Gastroesophageal sphincter (tissue), 4 donors: ENCODE data around the gene PTPRS. TPM values are rescaled to one million over a fixed set of nuclear protein-coding genes. Genes with fewer than 3 reads are reported as not detected.

Experiments used
- ATAC-seq: fragments of 150-250 bp; one replicate; pipeline ENCODE4 v1.9.1; 2016; ENCODE audit warnings: mild to moderate bottlenecking, moderate library complexity
- H3K27ac ChIP-seq, 4 donors: fragments of 200-600 bp; sonication (generic) in 3 of 4; 1 replicate in 3 of 4; 2 replicates in 1 of 4; pipeline ENCODE4 v1.5.1; 2016 to 2019
- H3K27me3 ChIP-seq: fragments of 200-600 bp; sonication (generic); one replicate; pipeline ENCODE4 v1.5.1; 2019
- H3K36me3 ChIP-seq, 2 donors: fragments of 200-600 bp; sonication (generic); one replicate each; pipeline ENCODE4 v1.5.1; 2019; ENCODE audit warnings: control low read depth in 1 of 2
- H3K4me1 ChIP-seq, 3 donors: fragments of 200-600 bp; sonication (generic); 1 replicate in 2 of 3; 2 replicates in 1 of 3; pipeline ENCODE4 v1.5.1; 2016 to 2019; ENCODE audit warnings: control low read depth in 2 of 3
- H3K4me3 ChIP-seq, 2 donors: fragments of 200-600 bp; sonication (generic); one replicate each; pipeline ENCODE4 v1.5.1; 2019; ENCODE audit warnings: mild to moderate bottlenecking in 1 of 2, moderate library complexity in 1 of 2
- H3K9me3 ChIP-seq, 3 donors: fragments of 200-600 bp; sonication (generic); one replicate each; pipeline ENCODE4 v1.5.1; 2017 to 2019; ENCODE audit warnings: control low read depth in 2 of 3
- EP300 ChIP-seq: sonication (generic); formaldehyde crosslinking; IDR thresholded peaks from one replicate; pipeline ENCODE4 v1.6.1; 2017; ENCODE audit warnings: antibody characterized with exemption, mild to moderate bottlenecking
- POLR2A ChIP-seq, 2 donors: fragments of 450-650 bp; IDR thresholded peaks; one replicate each; pipeline ENCODE4 v1.6.1; 2017; ENCODE audit warnings: antibody characterized with exemption in 2 of 2, mild to moderate bottlenecking in 2 of 2, moderate library complexity in 1 of 2
- POLR2AphosphoS5 ChIP-seq: sonication (generic); formaldehyde crosslinking; IDR thresholded peaks from one replicate; pipeline ENCODE4 v1.6.1; 2017; ENCODE audit warnings: antibody characterized with exemption
- WGBS, 2 donors: methylation state at CpG; one replicate each; pipeline ENCODE4 v1.1.5; 2018; ENCODE audit warnings: low coverage in 1 of 2; 5-methylcytosine and 5-hydroxymethylcytosine counted together
- total RNA-seq, 4 donors: library from RNA; depleted of rRNA; stranded (reverse); fragments of >200 nt; gene quantifications; one replicate each; pipeline ENCODE4 v1.1.0, GENCODE V29; 2016
- TF ChIP-seq, protein P1 (sequence below), 4 experiments: fragments of 200-600 bp in 2 of 4; fragments of 450-650 bp in 2 of 4; sonication (generic) in 1 of 4; IDR thresholded peaks; one replicate each; pipeline ENCODE4 v1.5.1; 2017 to 2019; ENCODE audit warnings: antibody characterized with exemption in 4 of 4, mild to moderate bottlenecking in 2 of 4, moderate library complexity in 2 of 4

Gene PTPRS
- total RNA-seq, 4 donors from 2014 or later, result 142 to 244 (median 223) TPM

DNA sequence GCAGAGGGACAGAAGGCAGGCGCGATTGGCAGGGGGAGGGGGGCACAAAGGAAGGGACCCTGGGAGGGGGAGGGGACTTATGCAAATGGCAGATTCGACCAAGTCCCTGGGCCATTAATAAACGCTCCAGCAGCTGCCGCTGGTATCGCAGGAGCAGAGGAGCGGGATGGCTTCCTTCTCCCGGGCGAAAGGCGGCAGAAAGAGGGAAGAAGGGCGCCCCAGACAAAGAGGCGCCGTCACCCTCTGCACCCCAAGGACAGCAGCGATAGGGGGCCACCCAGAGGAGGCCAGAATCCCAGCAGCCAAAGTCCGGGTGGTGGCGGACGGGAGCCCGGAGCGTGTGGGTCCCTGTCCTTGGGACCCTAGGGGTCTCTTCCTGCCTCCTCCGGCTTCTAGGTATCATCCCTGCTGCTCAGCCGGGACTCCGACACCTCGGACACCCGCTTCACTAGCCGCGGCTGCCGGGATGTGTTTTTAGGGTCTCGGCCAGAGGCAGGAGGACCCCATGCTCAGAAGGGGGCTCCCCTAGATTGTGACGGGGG, 1.9 kb downstream of the PTPRS start:
- TF ChIP-seq EP300 (no peak), POLR2AphosphoS5 (no peak), POLR2A (IDR thresholded peaks at IDR 0.05) (no peak)
- TF ChIP-seq, protein P1, sequence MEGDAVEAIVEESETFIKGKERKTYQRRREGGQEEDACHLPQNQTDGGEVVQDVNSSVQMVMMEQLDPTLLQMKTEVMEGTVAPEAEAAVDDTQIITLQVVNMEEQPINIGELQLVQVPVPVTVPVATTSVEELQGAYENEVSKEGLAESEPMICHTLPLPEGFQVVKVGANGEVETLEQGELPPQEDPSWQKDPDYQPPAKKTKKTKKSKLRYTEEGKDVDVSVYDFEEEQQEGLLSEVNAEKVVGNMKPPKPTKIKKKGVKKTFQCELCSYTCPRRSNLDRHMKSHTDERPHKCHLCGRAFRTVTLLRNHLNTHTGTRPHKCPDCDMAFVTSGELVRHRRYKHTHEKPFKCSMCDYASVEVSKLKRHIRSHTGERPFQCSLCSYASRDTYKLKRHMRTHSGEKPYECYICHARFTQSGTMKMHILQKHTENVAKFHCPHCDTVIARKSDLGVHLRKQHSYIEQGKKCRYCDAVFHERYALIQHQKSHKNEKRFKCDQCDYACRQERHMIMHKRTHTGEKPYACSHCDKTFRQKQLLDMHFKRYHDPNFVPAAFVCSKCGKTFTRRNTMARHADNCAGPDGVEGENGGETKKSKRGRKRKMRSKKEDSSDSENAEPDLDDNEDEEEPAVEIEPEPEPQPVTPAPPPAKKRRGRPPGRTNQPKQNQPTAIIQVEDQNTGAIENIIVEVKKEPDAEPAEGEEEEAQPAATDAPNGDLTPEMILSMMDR (IDR thresholded peaks at IDR 0.05), result no peak
- no peak for ATAC-seq
- whole genome bisulfite sequencing, 2 donors, result 9 to 20% methylated on average over 7 to 12 of the region's 29 CpGs
- H3K4me3 ChIP-seq, result peak overlapping the region in 1 of 2 donors; percentile 3
- H3K36me3 ChIP-seq, result no peaks in the 10 kb centered on the region
- H3K27me3 ChIP-seq, result peaks cover 65% of the 10 kb centered on the region
- peaks cover 4 to 31% (median 13%) of the 10 kb centered on the region in 3 donors for H3K4me1 ChIP-seq
- no peak overlapping the region for H3K27ac ChIP-seq
- no peaks in the 10 kb centered on the region for H3K9me3 ChIP-seq

DNA sequence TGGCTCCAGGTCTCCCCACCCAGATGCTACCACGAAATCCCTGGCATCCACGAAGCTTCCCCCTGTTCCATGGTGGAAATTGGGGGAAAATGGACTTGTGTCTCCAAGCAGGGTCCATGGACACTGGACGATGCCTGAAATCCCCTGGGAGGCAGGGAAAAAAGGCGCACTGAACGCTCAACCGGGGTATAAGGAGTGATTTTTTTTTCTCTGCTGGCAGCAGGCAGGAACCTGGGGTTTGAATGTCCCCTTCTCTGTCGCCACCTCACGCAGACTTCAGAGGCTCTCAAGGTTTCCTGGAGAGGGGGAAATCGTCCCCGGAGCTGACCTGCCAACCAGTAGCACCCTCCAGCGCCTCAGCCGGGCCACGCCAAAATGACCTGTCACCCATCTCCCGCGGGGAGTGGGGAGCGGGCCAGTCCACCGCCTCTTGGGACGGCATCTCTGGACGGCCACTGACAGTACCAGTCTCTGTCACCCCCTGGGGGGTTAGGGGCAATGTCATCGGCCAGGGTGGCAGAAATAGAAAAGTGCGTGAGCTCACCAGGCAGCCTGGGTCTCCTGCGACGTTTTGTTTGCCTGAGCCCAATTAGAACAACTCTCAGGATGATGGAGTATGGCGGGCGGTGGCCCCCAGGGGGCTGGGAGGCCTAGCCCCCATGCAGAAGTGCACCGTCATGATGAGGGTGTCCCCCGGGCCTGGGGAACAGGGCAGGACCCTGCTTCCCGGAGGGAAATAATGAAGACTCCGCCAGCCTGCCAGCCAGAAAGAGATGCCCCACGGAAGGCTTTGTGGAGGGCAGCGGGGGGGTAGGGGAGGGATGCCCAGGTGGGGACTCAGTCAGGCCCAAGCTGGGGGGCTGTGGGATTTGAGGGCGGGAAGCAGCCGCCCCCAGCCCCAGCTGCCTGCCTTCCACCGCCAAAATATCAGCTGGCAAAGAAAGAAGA, 2.6 kb downstream of the PTPRS start:
- ATAC-seq, result no peak
- Histone ChIP-seq H3K27me3 (peaks cover 65% of the 10 kb centered on the region), H3K36me3 (no peaks in the 10 kb centered on the region), H3K4me3 (no peak overlapping the region), H3K27ac (no peak overlapping the region), H3K4me1 (peaks cover 4 to 31% (median 13%) of the 10 kb centered on the region in 3 donors), H3K9me3 (no peaks in the 10 kb centered on the region)
- TF ChIP-seq POLR2A (IDR thresholded peaks at IDR 0.05) (no peak), POLR2AphosphoS5 (no peak), EP300 (no peak)
- TF ChIP-seq, protein P1 (IDR thresholded peaks at IDR 0.05), result no peak
- 64 to 74% methylated on average over 8 to 12 of the region's 34 CpGs for WGBS, 2 donors

GRCh38 chr19:5337126-5337525, 3.5 kb downstream of the PTPRS start:
- no peak overlapping the region for H3K27ac ChIP-seq
- no peak for ATAC-seq
- H3K4me3 ChIP-seq, result no peak overlapping the region
- no peaks in the 10 kb centered on the region for H3K36me3 ChIP-seq
- H3K4me1 ChIP-seq, result peaks cover 4 to 31% (median 13%) of the 10 kb centered on the region in 3 donors
- WGBS, 2 donors, result 55 to 93% methylated on average over 5 to 10 of the region's 24 CpGs
- TF ChIP-seq POLR2AphosphoS5 (no peak), EP300 (no peak), POLR2A (IDR thresholded peaks at IDR 0.05) (no peak)
- TF ChIP-seq, protein P1 (IDR thresholded peaks at IDR 0.05), result no peak
- H3K9me3 ChIP-seq, result no peaks in the 10 kb centered on the region
- H3K27me3 ChIP-seq, result peaks cover 65% of the 10 kb centered on the region

GRCh38 chr19:5336195-5336965, 4.2 kb downstream of the PTPRS start:
- Histone ChIP-seq H3K27ac (no peak overlapping the region), H3K4me1 (peaks cover 4 to 31% (median 13%) of the 10 kb centered on the region in 3 donors), H3K36me3 (no peaks in the 10 kb centered on the region), H3K27me3 (peaks cover 65% of the 10 kb centered on the region), H3K4me3 (no peak overlapping the region), H3K9me3 (no peaks in the 10 kb centered on the region)
- ATAC-seq, result no peak
- 48 to 54% methylated on average over 10 to 12 of the region's 21 CpGs for WGBS, 2 donors
- TF ChIP-seq EP300, result no peak
- TF ChIP-seq POLR2A (IDR thresholded peaks at IDR 0.05), result no peak
- no peak for TF ChIP-seq POLR2AphosphoS5
- TF ChIP-seq, protein P1 (IDR thresholded peaks at IDR 0.05), result no peak
